ENCODE results near the gene FZD8. TPM values are rescaled to one million over a fixed set of nuclear protein-coding genes. Genes with fewer than 3 reads are reported as not detected.

The FZD8 gene
- total RNA-seq, 1 experiment from 2014 or later = 13.8 TPM

DNA sequence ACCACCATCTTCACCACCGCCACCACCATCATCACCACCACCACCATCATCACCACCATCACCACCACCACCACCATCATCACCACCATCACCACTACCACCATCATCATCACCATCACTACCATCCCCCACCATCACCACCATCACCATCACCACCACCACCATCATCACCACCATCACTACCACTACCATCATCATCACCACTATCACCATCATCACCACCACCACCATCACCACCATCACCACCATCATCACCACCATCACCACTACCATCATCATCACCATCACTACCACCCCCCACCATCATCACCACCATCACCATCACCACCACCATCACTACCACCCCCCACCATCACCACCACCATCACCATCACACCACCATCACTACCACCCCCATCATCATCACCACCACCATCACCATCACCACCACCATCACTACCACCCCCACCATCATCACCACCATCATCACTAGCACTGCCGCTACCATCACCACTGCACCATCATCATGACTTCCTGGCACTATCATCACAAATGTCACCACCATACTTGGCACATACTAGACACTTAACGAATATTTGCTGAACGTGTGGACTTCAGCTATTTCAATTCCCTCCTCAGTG lies 25.3 kb upstream of the FZD8 start:
- Histone ChIP-seq H4K91ac (ENCODE audit: insufficient read length, low read depth, low read length) (no peak overlapping the region), H3K9me3 (ENCODE audit: control insufficient read depth, low read depth, low read length) (no peaks in the 10 kb centered on the region), H4K20me1 (ENCODE audit: control insufficient read depth, insufficient read depth, insufficient read length) (no peaks in the 10 kb centered on the region), H4K8ac (replicated peaks; ENCODE audit: insufficient read length, low read depth, low read length) (peak overlapping the region; percentile 70), H3K14ac (ENCODE audit: insufficient read depth, low read length) (no peak overlapping the region), H2BK15ac (ENCODE audit: low read depth, low read length) (no peak overlapping the region), H3K79me1 (ENCODE audit: insufficient read depth, low read depth, low read length, poor library complexity, severe bottlenecking) (no peaks in the 10 kb centered on the region), H3K18ac (ENCODE audit: insufficient read length, low read depth, low read length) (no peak overlapping the region), H2BK5ac (ENCODE audit: insufficient read length, low read length) (no peak overlapping the region), H3T11ph (ENCODE audit: low read length) (no peak overlapping the region), H3K4me2 (ENCODE audit: insufficient read depth, insufficient read length, low read length) (no peak overlapping the region), H4K5ac (ENCODE audit: insufficient read length, low read depth, low read length) (no peak overlapping the region), H3K4ac (ENCODE audit: low read depth, low read length) (no peak overlapping the region), H3K23ac (ENCODE audit: insufficient read length, low read depth, low read length) (no peak overlapping the region), H3K23me2 (ENCODE audit: insufficient read length, low read depth, low read length, poor library complexity, severe bottlenecking) (no peaks in the 10 kb centered on the region), H3K27ac (ENCODE audit: insufficient read length, low read depth, low read length) (no peak overlapping the region), H2BK20ac (ENCODE audit: low read depth, low read length, poor library complexity, severe bottlenecking) (no peak overlapping the region), H3K56ac (ENCODE audit: insufficient read length, low read depth, low read length) (no peak overlapping the region), H3K79me2 (ENCODE audit: insufficient read depth, low read length) (no peaks in the 10 kb centered on the region), H3K9ac (ENCODE audit: extremely low read depth, insufficient read length, low read length) (no peak overlapping the region), H2AFZ (ENCODE audit: low read length) (no peak overlapping the region), H3K27me3 (ENCODE audit: insufficient read depth, low read length) (no peaks in the 10 kb centered on the region), H3K4me1 (ENCODE audit: insufficient read depth, low read length) (peaks cover 5% of the 10 kb centered on the region; the same call in 1 of the 2 replicates), H2BK12ac (ENCODE audit: insufficient read length, low read depth, low read length) (no peak overlapping the region), H2AK5ac (ENCODE audit: insufficient read length, low read length) (no peak overlapping the region), H2BK120ac (ENCODE audit: low read depth, low read length, poor library complexity, severe bottlenecking) (no peak overlapping the region)
- DNase-seq = no peak
- Mint-ChIP-seq H3K4me3 (peak overlapping the region in 1 of 2 experiments; percentile 38; a peak in 2 of 5 replicates), H3K27ac (no peak overlapping the region; a peak in 1 of 7 replicates), H3K9me3 (peaks cover 14 to 16% of the 10 kb centered on the region in 2 experiments), H3K36me3 (ENCODE audit: insufficient read depth in 1 of 3, low read depth in 3 of 3) (peaks cover 7 to 15% (median 13%) of the 10 kb centered on the region in 3 experiments), H3K4me1 (peaks cover 37 to 45% of the 10 kb centered on the region in 2 experiments), H3K27me3 (ENCODE audit: low read depth) (peaks cover 2% of the 10 kb centered on the region; the same call in 1 of the 2 replicates)
- TF ChIP-seq, protein P1, sequence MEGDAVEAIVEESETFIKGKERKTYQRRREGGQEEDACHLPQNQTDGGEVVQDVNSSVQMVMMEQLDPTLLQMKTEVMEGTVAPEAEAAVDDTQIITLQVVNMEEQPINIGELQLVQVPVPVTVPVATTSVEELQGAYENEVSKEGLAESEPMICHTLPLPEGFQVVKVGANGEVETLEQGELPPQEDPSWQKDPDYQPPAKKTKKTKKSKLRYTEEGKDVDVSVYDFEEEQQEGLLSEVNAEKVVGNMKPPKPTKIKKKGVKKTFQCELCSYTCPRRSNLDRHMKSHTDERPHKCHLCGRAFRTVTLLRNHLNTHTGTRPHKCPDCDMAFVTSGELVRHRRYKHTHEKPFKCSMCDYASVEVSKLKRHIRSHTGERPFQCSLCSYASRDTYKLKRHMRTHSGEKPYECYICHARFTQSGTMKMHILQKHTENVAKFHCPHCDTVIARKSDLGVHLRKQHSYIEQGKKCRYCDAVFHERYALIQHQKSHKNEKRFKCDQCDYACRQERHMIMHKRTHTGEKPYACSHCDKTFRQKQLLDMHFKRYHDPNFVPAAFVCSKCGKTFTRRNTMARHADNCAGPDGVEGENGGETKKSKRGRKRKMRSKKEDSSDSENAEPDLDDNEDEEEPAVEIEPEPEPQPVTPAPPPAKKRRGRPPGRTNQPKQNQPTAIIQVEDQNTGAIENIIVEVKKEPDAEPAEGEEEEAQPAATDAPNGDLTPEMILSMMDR (conservative IDR thresholded peaks at IDR 0.05) = no peak
- WGBS (ENCODE audit: extremely low coverage, insufficient read length, low lambda C conversion rate) = 91% methylated on average over 1 of the region's 4 CpGs

All from H9 (cell line).